Stomach (tissue), 4 donors: ENCODE measurements around the gene ADORA3.

Experiments
- EP300 ChIP-seq: sonication (generic); formaldehyde crosslinking; IDR thresholded peaks from one replicate; pipeline ENCODE4 v1.6.1; 2017; ENCODE audit warnings: antibody characterized with exemption
- POLR2A ChIP-seq, 4 donors: fragments of 450-650 bp; IDR thresholded peaks; one replicate each; pipeline ENCODE4 v1.6.1; 2016; ENCODE audit warnings: antibody characterized with exemption in 4 of 4, control low read depth in 2 of 4, mild to moderate bottlenecking in 1 of 4, moderate library complexity in 1 of 4
- POLR2AphosphoS5 ChIP-seq, 3 donors: sonication (generic); formaldehyde crosslinking; IDR thresholded peaks; one replicate each; pipeline ENCODE4 v1.6.1; 2016; ENCODE audit warnings: antibody characterized with exemption in 3 of 3
- TF ChIP-seq, protein P1 (sequence below), 7 experiments: fragments of 450-650 bp in 4 of 7; fragments of 200-600 bp in 3 of 7; sonication (generic) in 3 of 7; IDR thresholded peaks; one replicate each; pipeline ENCODE4 v1.5.1; 2016 to 2019; ENCODE audit warnings: antibody characterized with exemption in 7 of 7, control low read depth in 2 of 7, mild to moderate bottlenecking in 1 of 7

GRCh38 chr1:111551623-111552411 lies 48.4 kb upstream of the ADORA3 start:
- TF ChIP-seq, protein P1, sequence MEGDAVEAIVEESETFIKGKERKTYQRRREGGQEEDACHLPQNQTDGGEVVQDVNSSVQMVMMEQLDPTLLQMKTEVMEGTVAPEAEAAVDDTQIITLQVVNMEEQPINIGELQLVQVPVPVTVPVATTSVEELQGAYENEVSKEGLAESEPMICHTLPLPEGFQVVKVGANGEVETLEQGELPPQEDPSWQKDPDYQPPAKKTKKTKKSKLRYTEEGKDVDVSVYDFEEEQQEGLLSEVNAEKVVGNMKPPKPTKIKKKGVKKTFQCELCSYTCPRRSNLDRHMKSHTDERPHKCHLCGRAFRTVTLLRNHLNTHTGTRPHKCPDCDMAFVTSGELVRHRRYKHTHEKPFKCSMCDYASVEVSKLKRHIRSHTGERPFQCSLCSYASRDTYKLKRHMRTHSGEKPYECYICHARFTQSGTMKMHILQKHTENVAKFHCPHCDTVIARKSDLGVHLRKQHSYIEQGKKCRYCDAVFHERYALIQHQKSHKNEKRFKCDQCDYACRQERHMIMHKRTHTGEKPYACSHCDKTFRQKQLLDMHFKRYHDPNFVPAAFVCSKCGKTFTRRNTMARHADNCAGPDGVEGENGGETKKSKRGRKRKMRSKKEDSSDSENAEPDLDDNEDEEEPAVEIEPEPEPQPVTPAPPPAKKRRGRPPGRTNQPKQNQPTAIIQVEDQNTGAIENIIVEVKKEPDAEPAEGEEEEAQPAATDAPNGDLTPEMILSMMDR (IDR thresholded peaks at IDR 0.05): no peak
- TF ChIP-seq POLR2AphosphoS5 (IDR thresholded peaks at IDR 0.05) (no peak), POLR2A (IDR thresholded peaks at IDR 0.05) (no peak), EP300 (no peak)
